ENCODE results near the gene ZNF121. TPM values are rescaled to one million over a fixed set of nuclear protein-coding genes. Genes with fewer than 3 reads are reported as not detected.

Gene ZNF121
- total and polyA plus RNA-seq, 2 donors (not counting 1 experiment from before 2014, with no cell fraction given): 7.1 to 48.0 TPM

DNA sequence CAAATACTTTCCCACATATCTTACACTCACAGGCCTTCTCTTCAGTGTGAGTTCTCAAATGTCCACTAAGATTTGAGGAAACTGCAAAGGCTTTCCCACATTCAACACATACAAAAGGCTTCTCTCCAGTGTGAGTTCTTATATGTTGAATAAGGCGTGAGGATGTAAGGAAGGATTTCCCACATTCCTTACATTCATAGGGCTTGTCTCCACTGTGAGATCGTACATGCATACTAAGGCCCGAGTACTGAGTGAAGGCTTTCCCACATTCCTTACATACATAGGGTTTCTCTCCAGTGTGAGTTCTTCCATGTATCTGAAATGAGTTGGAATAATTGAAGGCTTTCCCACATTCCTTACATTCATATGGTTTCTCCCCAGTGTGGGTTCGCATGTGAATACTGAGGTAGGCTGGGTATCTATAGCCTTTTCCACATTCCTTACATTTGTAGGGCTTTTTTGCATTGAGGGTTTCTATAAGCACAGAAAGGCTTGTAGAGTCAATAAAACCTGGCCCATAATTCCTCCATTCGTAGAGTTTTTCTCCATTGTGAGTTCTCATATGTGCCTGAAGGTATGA is 55.5 kb downstream of the ZNF121 start:
- Histone ChIP-seq H3K36me3 (replicated peaks in 1 of 2; ENCODE audit: control extremely low read depth in 1 of 2, control insufficient read depth in 1 of 2, extremely low read depth in 1 of 2, insufficient read depth in 2 of 2, low read length in 1 of 2) (peaks cover 48 to 55% of the 10 kb centered on the region in 2 experiments), H4K20me1 (ENCODE audit: control insufficient read depth, insufficient read depth, low read length, poor library complexity, severe bottlenecking) (no peaks in the 10 kb centered on the region), H3K4me2 (replicated peaks; ENCODE audit: low read depth, low read length, poor library complexity, severe bottlenecking) (no peak overlapping the region), H3K9ac (ENCODE audit: low read length) (no peak overlapping the region), H3K4me1 (ENCODE audit: control insufficient read depth in 2 of 2, insufficient read depth in 2 of 2, low read length in 2 of 2) (no peaks in the 10 kb centered on the region), H3K79me2 (ENCODE audit: control insufficient read depth, insufficient read depth, low read length) (no peaks in the 10 kb centered on the region), H3K27me3 (replicated peaks in 1 of 4; ENCODE audit: control extremely low read depth in 1 of 4, control insufficient read depth in 3 of 4, insufficient read depth in 4 of 4, low read length in 3 of 4) (no peaks in the 10 kb centered on the region), H3K4me3 (ENCODE audit: control extremely low read depth in 1 of 5, extremely low read depth in 1 of 5, insufficient read depth in 1 of 5, low read depth in 2 of 5, low read length in 4 of 5) (peak overlapping the region in 1 of 5 experiments; percentile 15), H3K9me3 (ENCODE audit: control extremely low read depth in 1 of 3, control insufficient read depth in 2 of 3, insufficient read depth in 1 of 3, low read length in 2 of 3) (peaks cover 40 to 73% (median 56%) of the 10 kb centered on the region in 3 donors), H2AFZ (ENCODE audit: insufficient read depth, low read depth, low read length, poor library complexity, severe bottlenecking) (no peak overlapping the region), H3K27ac (ENCODE audit: low read length in 2 of 2) (no peak overlapping the region)
- no peak for TF ChIP-seq EZH2 (IDR thresholded peaks at IDR 0.05; ENCODE audit: borderline replicate concordance, insufficient read depth, low read depth, low read length, poor library complexity, severe bottlenecking)
- TF ChIP-seq, protein P1, sequence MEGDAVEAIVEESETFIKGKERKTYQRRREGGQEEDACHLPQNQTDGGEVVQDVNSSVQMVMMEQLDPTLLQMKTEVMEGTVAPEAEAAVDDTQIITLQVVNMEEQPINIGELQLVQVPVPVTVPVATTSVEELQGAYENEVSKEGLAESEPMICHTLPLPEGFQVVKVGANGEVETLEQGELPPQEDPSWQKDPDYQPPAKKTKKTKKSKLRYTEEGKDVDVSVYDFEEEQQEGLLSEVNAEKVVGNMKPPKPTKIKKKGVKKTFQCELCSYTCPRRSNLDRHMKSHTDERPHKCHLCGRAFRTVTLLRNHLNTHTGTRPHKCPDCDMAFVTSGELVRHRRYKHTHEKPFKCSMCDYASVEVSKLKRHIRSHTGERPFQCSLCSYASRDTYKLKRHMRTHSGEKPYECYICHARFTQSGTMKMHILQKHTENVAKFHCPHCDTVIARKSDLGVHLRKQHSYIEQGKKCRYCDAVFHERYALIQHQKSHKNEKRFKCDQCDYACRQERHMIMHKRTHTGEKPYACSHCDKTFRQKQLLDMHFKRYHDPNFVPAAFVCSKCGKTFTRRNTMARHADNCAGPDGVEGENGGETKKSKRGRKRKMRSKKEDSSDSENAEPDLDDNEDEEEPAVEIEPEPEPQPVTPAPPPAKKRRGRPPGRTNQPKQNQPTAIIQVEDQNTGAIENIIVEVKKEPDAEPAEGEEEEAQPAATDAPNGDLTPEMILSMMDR (IDR thresholded peaks at IDR 0.05): no peak
- CTCF ChIA-PET: no interaction called here
- peak; percentile 18 for DNase-seq
- no CpG with 5 or more reads among the region's 5 CpGs for WGBS (ENCODE audit: insufficient coverage)
- H3K4me3 Mint-ChIP-seq: no peak overlapping the region
- no peak overlapping the region for H3K27ac Mint-ChIP-seq
- H3K4me1 Mint-ChIP-seq: no peaks in the 10 kb centered on the region
- H3K9me3 Mint-ChIP-seq (ENCODE audit: insufficient read depth): peaks cover 23% of the 10 kb centered on the region
- no peak for ATAC-seq (ENCODE audit: low read depth)
- POLR2A ChIA-PET: no interaction called here
- no peaks in the 10 kb centered on the region for H3K27me3 Mint-ChIP-seq
- intact Hi-C loops (cut with micrococcal nuclease): no loop called here

GRCh38 chr19:9523885-9524474 is 60.3 kb downstream of the ZNF121 start:
- no peaks in the 10 kb centered on the region for H3K27me3 Mint-ChIP-seq
- H4K20me1 ChIP-seq (ENCODE audit: control insufficient read depth, insufficient read depth, low read length, poor library complexity, severe bottlenecking): no peaks in the 10 kb centered on the region
- no peak overlapping the region for H3K27ac ChIP-seq (ENCODE audit: low read length in 2 of 2)
- CTCF ChIA-PET: interaction anchor here (0.6 kb wide), 1 partner anchor 391 kb away, joined by 3 read pairs; no protein-coding TSS in a partner anchor
- H3K27ac Mint-ChIP-seq: no peak overlapping the region
- H3K4me3 Mint-ChIP-seq: no peak overlapping the region
- H3K9me3 ChIP-seq (ENCODE audit: control extremely low read depth in 1 of 3, control insufficient read depth in 2 of 3, insufficient read depth in 1 of 3, low read length in 2 of 3): peaks cover 23 to 73% (median 71%) of the 10 kb centered on the region in 3 donors
- ATAC-seq (ENCODE audit: low read depth): no peak
- H3K4me1 ChIP-seq (ENCODE audit: control insufficient read depth in 2 of 2, insufficient read depth in 2 of 2, low read length in 2 of 2): no peaks in the 10 kb centered on the region
- H3K9me3 Mint-ChIP-seq (ENCODE audit: insufficient read depth): peaks cover 21% of the 10 kb centered on the region
- WGBS (ENCODE audit: insufficient coverage): no CpG with 5 or more reads among the region's 1 CpG
- DNase-seq: no peak
- H3K9ac ChIP-seq (ENCODE audit: low read length): no peak overlapping the region
- no peaks in the 10 kb centered on the region for H3K27me3 ChIP-seq (replicated peaks in 1 of 4; ENCODE audit: control extremely low read depth in 1 of 4, control insufficient read depth in 3 of 4, insufficient read depth in 4 of 4, low read length in 3 of 4)
- H2AFZ ChIP-seq (ENCODE audit: insufficient read depth, low read depth, low read length, poor library complexity, severe bottlenecking): no peak overlapping the region
- intact Hi-C loops (cut with micrococcal nuclease): no loop called here
- no peaks in the 10 kb centered on the region for H3K79me2 ChIP-seq (ENCODE audit: control insufficient read depth, insufficient read depth, low read length)
- POLR2A ChIA-PET: no interaction called here
- peaks cover 10 to 14% of the 10 kb centered on the region in 2 experiments for H3K36me3 ChIP-seq (replicated peaks in 1 of 2; ENCODE audit: control extremely low read depth in 1 of 2, control insufficient read depth in 1 of 2, extremely low read depth in 1 of 2, insufficient read depth in 2 of 2, low read length in 1 of 2)
- H3K4me2 ChIP-seq (replicated peaks; ENCODE audit: low read depth, low read length, poor library complexity, severe bottlenecking): no peak overlapping the region
- no peak for TF ChIP-seq EZH2 (IDR thresholded peaks at IDR 0.05; ENCODE audit: borderline replicate concordance, insufficient read depth, low read depth, low read length, poor library complexity, severe bottlenecking)
- TF ChIP-seq, protein P1 (IDR thresholded peaks at IDR 0.05): no peak
- no peaks in the 10 kb centered on the region for H3K4me1 Mint-ChIP-seq
- H3K4me3 ChIP-seq (ENCODE audit: control extremely low read depth in 1 of 5, extremely low read depth in 1 of 5, insufficient read depth in 1 of 5, low read depth in 2 of 5, low read length in 4 of 5): no peak overlapping the region

Measured in B cell (primary cell).